ENCODE data around the gene SEMA6C.
"Not testable (repeated sequence)": the region's sequence is repeated elsewhere in the genome, so short reads cannot be mapped to it uniquely, and the experiment has no call there.

SEMA6C gene

GRCh38 chr1:151097426-151097825 lies 49.0 kb downstream of the SEMA6C start:
- not testable (repeated sequence) for H3K27ac ChIP-seq (ENCODE audit: low read depth, low read length); H3K4me3 ChIP-seq (ENCODE audit: low read length); H3K36me3 ChIP-seq (ENCODE audit: control insufficient read depth, insufficient read depth, low read length); H3K9ac ChIP-seq (ENCODE audit: low read length); H3K27me3 ChIP-seq (ENCODE audit: control insufficient read depth, insufficient read depth, low read length); H3K4me1 ChIP-seq (ENCODE audit: control insufficient read depth, insufficient read depth, low read length)

GRCh38 chr1:151085953-151086559 lies 60.4 kb downstream of the SEMA6C start:
- H3K27me3 ChIP-seq (ENCODE audit: control insufficient read depth, insufficient read depth, low read length): no peaks in the 10 kb centered on the region
- H3K4me3 ChIP-seq (ENCODE audit: low read length): no peak overlapping the region
- no peak overlapping the region for H3K9ac ChIP-seq (ENCODE audit: low read length)
- no peak overlapping the region for H3K27ac ChIP-seq (ENCODE audit: low read depth, low read length)
- no peaks in the 10 kb centered on the region for H3K36me3 ChIP-seq (ENCODE audit: control insufficient read depth, insufficient read depth, low read length)
- no peaks in the 10 kb centered on the region for H3K4me1 ChIP-seq (ENCODE audit: control insufficient read depth, insufficient read depth, low read length)
